HepG2 (cell line): Measurements from ENCODE around the gene CD80. TPM values are rescaled to one million over a fixed set of nuclear protein-coding genes. Genes with fewer than 3 reads are reported as not detected.

ENCODE experiments used
- MIXL1 ChIP-seq: IDR thresholded peaks from 2 replicates; pipeline ENCODE4 v1.6.1; 2016
- NFE2L2 ChIP-seq: fragments of 150-350 bp; IDR thresholded peaks from 2 replicates; pipeline ENCODE4 v1.6.1; 2014; ENCODE audit warnings: low read length
- NFKB2 ChIP-seq: sonication (generic); formaldehyde crosslinking; IDR thresholded peaks from 2 replicates; pipeline ENCODE4 v1.4.0; 2020; ENCODE audit warnings: missing genetic modification reagents, borderline replicate concordance
- SATB2 ChIP-seq: sonication (generic); formaldehyde crosslinking; IDR thresholded peaks from 2 replicates; pipeline ENCODE4 v1.5.0; 2020; ENCODE audit warnings: missing genetic modification reagents
- SNAPC2 ChIP-seq: sonication (generic); formaldehyde crosslinking; IDR thresholded peaks from 2 replicates; pipeline ENCODE4 v1.8.1; 2022; ENCODE audit warnings: mild to moderate bottlenecking, missing genetic modification reagents
- ZFP90 ChIP-seq: sonication (generic); formaldehyde crosslinking; IDR thresholded peaks from 2 replicates; pipeline ENCODE4 v1.8.0; 2022; ENCODE audit warnings: missing genetic modification reagents, mild to moderate bottlenecking, inconsistent platforms, borderline replicate concordance
- ZNF549 ChIP-seq: sonication (generic); formaldehyde crosslinking; IDR thresholded peaks from 2 replicates; pipeline ENCODE4 v1.5.0; 2020; ENCODE audit warnings: missing genetic modification reagents
- ZNF570 ChIP-seq: sonication (generic); formaldehyde crosslinking; IDR thresholded peaks from 2 replicates; pipeline ENCODE4 v1.4.0; 2020; ENCODE audit warnings: mild to moderate bottlenecking, missing genetic modification reagents, borderline replicate concordance
- ZNF724P ChIP-seq: sonication (generic); formaldehyde crosslinking; IDR thresholded peaks from 2 replicates; pipeline ENCODE4 v1.8.0; 2022; ENCODE audit warnings: missing genetic modification reagents, borderline replicate concordance
- polyA plus RNA-seq, 8 experiments: library from polyadenylated mRNA; depleted of rRNA in 3 of 8; stranded (reverse) in 7 of 8; unstranded in 1 of 8; fragments of >200 nt; fragmentation: Illumina TruSeq in 4 of 8; extraction: Trizol in 4 of 8; gene quantifications; 2 replicates each; pipeline versions ENCODE4 v1.2.1 to v1.2.3, GENCODE V29; 2011 to 2016; ENCODE audit warnings: low read depth in 4 of 8, missing spikeins in 1 of 8, mixed read lengths in 1 of 8; ENCODE audit not compliant: insufficient read depth in 1 of 8
- total RNA-seq, 5 experiments: library from RNA; depleted of rRNA; stranded (reverse); fragments of >200 nt; fragmentation: Illumina TruSeq; extraction: Trizol; gene quantifications; 2 replicates each; pipeline ENCODE4 v1.2.3, GENCODE V29; 2016; ENCODE audit warnings: low read depth in 1 of 5
- TF ChIP-seq, protein P1 (sequence below): sonication (generic); formaldehyde crosslinking; IDR thresholded peaks from 2 replicates; pipeline ENCODE4 v1.5.1; 2020; ENCODE audit warnings: mild to moderate bottlenecking, missing genetic modification reagents
- TF ChIP-seq, protein P2 (sequence below), 2 experiments: sonication (generic) in 1 of 2; formaldehyde crosslinking in 1 of 2; IDR thresholded peaks; 2 replicates each; pipeline versions ENCODE4 v1.6.1 to v1.9.0; 2014 to 2022; ENCODE audit warnings: antibody characterized with exemption in 1 of 2, borderline replicate concordance in 1 of 2, inconsistent platforms in 1 of 2, low read depth in 1 of 2, missing genetic modification reagents in 1 of 2
- TF ChIP-seq, protein P3 (sequence below): sonication (generic); formaldehyde crosslinking; IDR thresholded peaks from 2 replicates; pipeline ENCODE4 v1.5.1; 2020; ENCODE audit warnings: missing genetic modification reagents, mild to moderate bottlenecking, borderline replicate concordance

Gene CD80
- total and polyA plus RNA-seq, 2 of the 13 experiments (the other 11 are each of a cell fraction or from before 2014, with no cell fraction given): not detected

GRCh38 chr3:119498186-119499011 is 61.0 kb downstream of the CD80 start, which contains the start of gene TIMMDC1 (continued):
- TF ChIP-seq, protein P1, sequence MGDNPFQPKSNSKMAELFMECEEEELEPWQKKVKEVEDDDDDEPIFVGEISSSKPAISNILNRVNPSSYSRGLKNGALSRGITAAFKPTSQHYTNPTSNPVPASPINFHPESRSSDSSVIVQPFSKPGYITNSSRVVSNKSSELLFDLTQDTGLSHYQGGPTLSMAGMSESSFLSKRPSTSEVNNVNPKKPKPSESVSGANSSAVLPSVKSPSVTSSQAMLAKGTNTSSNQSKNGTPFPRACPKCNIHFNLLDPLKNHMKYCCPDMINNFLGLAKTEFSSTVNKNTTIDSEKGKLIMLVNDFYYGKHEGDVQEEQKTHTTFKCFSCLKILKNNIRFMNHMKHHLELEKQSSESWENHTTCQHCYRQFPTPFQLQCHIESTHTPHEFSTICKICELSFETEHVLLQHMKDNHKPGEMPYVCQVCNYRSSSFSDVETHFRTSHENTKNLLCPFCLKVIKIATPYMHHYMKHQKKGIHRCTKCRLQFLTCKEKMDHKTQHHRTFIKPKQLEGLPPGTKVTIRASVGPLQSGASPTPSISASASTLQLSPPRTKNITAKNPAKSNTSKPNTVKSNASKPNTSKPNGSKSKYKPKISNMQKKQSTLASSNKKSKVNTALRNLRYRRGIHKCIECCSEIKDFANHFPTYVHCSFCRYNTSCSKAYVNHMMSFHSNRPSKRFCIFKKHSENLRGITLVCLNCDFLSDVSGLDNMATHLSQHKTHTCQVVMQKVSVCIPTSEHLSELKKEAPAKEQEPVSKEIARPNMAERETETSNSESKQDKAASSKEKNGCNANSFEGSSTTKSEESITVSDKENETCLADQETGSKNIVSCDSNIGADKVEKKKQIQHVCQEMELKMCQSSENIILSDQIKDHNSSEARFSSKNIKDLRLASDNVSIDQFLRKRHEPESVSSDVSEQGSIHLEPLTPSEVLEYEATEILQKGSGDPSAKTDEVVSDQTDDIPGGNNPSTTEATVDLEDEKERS (CRISPR knock-in tag): no peak; the same call in 1 of the 2 replicates
- no peak for TF ChIP-seq ZNF570 (CRISPR knock-in tag)
- TF ChIP-seq NFKB2 (CRISPR knock-in tag): peak; percentile 42; the same call in 1 of the 2 replicates
- TF ChIP-seq MIXL1: no peak; the same call in 1 of the 2 replicates
- TF ChIP-seq, protein P2, sequence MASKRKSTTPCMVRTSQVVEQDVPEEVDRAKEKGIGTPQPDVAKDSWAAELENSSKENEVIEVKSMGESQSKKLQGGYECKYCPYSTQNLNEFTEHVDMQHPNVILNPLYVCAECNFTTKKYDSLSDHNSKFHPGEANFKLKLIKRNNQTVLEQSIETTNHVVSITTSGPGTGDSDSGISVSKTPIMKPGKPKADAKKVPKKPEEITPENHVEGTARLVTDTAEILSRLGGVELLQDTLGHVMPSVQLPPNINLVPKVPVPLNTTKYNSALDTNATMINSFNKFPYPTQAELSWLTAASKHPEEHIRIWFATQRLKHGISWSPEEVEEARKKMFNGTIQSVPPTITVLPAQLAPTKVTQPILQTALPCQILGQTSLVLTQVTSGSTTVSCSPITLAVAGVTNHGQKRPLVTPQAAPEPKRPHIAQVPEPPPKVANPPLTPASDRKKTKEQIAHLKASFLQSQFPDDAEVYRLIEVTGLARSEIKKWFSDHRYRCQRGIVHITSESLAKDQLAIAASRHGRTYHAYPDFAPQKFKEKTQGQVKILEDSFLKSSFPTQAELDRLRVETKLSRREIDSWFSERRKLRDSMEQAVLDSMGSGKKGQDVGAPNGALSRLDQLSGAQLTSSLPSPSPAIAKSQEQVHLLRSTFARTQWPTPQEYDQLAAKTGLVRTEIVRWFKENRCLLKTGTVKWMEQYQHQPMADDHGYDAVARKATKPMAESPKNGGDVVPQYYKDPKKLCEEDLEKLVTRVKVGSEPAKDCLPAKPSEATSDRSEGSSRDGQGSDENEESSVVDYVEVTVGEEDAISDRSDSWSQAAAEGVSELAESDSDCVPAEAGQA (IDR thresholded peaks at IDR 0.05; ENCODE audit: low read depth): peak; percentile 20; the same call in 1 of the 2 replicates
- TF ChIP-seq, protein P2 (CRISPR knock-in tag; IDR thresholded peaks at IDR 0.05; ENCODE audit: borderline replicate concordance): no peak
- TF ChIP-seq ZNF724P (CRISPR knock-in tag): no peak
- TF ChIP-seq, protein P3, sequence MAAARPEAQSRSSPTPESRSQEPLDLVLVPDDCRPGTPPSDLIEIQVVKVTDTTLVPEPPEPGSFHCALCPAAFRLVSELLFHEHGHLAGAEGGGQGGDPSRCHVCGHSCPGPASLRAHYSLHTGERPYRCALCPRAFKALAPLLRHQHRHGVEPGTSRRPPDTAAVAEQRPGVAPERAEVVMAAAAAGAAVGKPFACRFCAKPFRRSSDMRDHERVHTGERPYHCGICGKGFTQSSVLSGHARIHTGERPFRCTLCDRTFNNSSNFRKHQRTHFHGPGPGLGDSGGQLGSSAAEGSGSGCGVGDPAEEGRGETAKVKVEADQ (CRISPR knock-in tag): peak; percentile 62; the same call in 1 of the 2 replicates
- TF ChIP-seq SNAPC2 (CRISPR knock-in tag): 0 out of 2 replicates have a peak, but pooled peaks have one; percentile 26
- no peak for TF ChIP-seq ZFP90 (CRISPR knock-in tag)
- no peak for TF ChIP-seq ZNF549 (CRISPR knock-in tag)
- TF ChIP-seq NFE2L2: no peak
- TF ChIP-seq SATB2 (CRISPR knock-in tag): no peak
